Kidney (tissue), 14 donors: ENCODE measurements around the gene TRIP13. TPM values are rescaled to one million over a fixed set of nuclear protein-coding genes. Genes with fewer than 3 reads are reported as not detected.

ENCODE experiments used
- DNase-seq, 5 donors: peaks; one replicate each; pipeline ENCODE4 v3.0.0-alpha.2; 2013 to 2020
- FAIRE-seq: peaks from 2 replicates; lab custom pipeline; 2012; peaks lifted over from hg19 to GRCh38; lab: Jason Lieb, UNC
- H3K27ac ChIP-seq, 2 donors: one replicate each; pipeline ENCODE4 v1.7.0; 2013; ENCODE audit warnings: low read depth in 2 of 2, low read length in 2 of 2, inconsistent platforms in 1 of 2
- H3K27me3 ChIP-seq: one replicate; pipeline ENCODE4 v1.7.1; 2013; ENCODE audit warnings: low read length, inconsistent platforms; ENCODE audit not compliant: control insufficient read depth, insufficient read depth
- H3K36me3 ChIP-seq, 3 donors: one replicate each; pipeline versions ENCODE4 v1.7.0 to v1.7.1; 2013; ENCODE audit warnings: low read length in 3 of 3, control low read depth in 1 of 3, inconsistent platforms in 1 of 3; ENCODE audit not compliant: insufficient read depth in 3 of 3, control insufficient read depth in 2 of 3
- H3K4me1 ChIP-seq, 3 donors: one replicate each; pipeline versions ENCODE4 v1.7.0 to v1.7.1; 2013; ENCODE audit warnings: low read length in 3 of 3, inconsistent platforms in 1 of 3, low read depth in 1 of 3; ENCODE audit not compliant: control insufficient read depth in 2 of 3, insufficient read depth in 2 of 3
- H3K4me3 ChIP-seq, 3 donors: one replicate each; pipeline versions ENCODE4 v1.7.0 to v1.8.1; 2013; ENCODE audit warnings: low read length in 3 of 3, control low read depth in 1 of 3, inconsistent platforms in 1 of 3
- H3K9ac ChIP-seq, 3 donors: one replicate each; pipeline versions ENCODE4 v1.7.0 to v1.7.1; 2013; ENCODE audit warnings: low read length in 3 of 3, control low read depth in 1 of 3, inconsistent platforms in 1 of 3
- H3K9me3 ChIP-seq, 3 donors: one replicate each; pipeline versions ENCODE4 v1.7.0 to v1.7.1; 2013; ENCODE audit warnings: low read length in 3 of 3, control low read depth in 1 of 3, inconsistent platforms in 1 of 3; ENCODE audit not compliant: control insufficient read depth in 2 of 3, insufficient read depth in 1 of 3
- CTCF ChIP-seq: IDR thresholded peaks from 3 replicates; pipeline ENCODE4 v1.5.1; 2012; ENCODE audit warnings: mild to moderate bottlenecking, moderate library complexity, borderline replicate concordance; ENCODE audit not compliant: insufficient read depth; ENCODE audit errors: extremely low read depth
- intact Hi-C: fragments of 100-400 bp; cut with DNase I; formaldehyde crosslinking; loops from one replicate; pipeline ENCODE4 v1.11.1; 2022
- polyA plus RNA-seq: library from polyadenylated mRNA; stranded (reverse); fragments of 350-450 nt; fragmentation: Illumina TruSeq; extraction: RNeasy Lipid Tissue Mini Kit (QIAGEN cat#74804); gene quantifications from one replicate; pipeline ENCODE4 v1.2.3, GENCODE V29; 2014; ENCODE audit warnings: low read depth, low replicate concordance; ENCODE audit not compliant: insufficient read depth
- total RNA-seq: library from RNA; stranded (reverse); fragmentation: NEBNext Ultra II Directional; extraction: Animal tissue kit (Norgen Biotek cat#: 25700); gene quantifications from one replicate; pipeline ENCODE4 v1.2.1, GENCODE V29; 2021
- donor health status: control.
- donor health status: control.
- donor health status: control.
- donor health status: control.
- donor health status: control.
- donor health status: DM: yes; HTN: yes; CAD: no.
- donor health status: Normal renal cell carcinoma (clear cell type).

The TRIP13 gene
- total and polyA plus RNA-seq, 2 donors from 2014 or later, result 0.86 to 1.6 TPM

- no peaks in the 10 kb centered on the region for H3K4me1 ChIP-seq
- no peak overlapping the region for H3K9ac ChIP-seq
- no peak overlapping the region for H3K4me3 ChIP-seq
- no peak overlapping the region for H3K27ac ChIP-seq
- no peak for FAIRE-seq
- no peaks in the 10 kb centered on the region for H3K27me3 ChIP-seq
- peak in 1 of 5 donors; percentile 10 for DNase-seq
- H3K9me3 ChIP-seq, result peaks cover 0 to 8% (median 0%) of the 10 kb centered on the region in 3 donors
- no peak for TF ChIP-seq CTCF
- intact Hi-C loops, result no loop called here
- no peaks in the 10 kb centered on the region for H3K36me3 ChIP-seq
These were observed 54.3 kb downstream of the TRIP13 start for GRCh38 chr5:946720-947625.

GRCh38 chr5:947626-948471 is 55.2 kb downstream of the TRIP13 start:
- intact Hi-C loops, result no loop called here
- Histone ChIP-seq H3K36me3 (no peaks in the 10 kb centered on the region), H3K27me3 (no peaks in the 10 kb centered on the region), H3K27ac (no peak overlapping the region), H3K4me1 (no peaks in the 10 kb centered on the region), H3K4me3 (no peak overlapping the region), H3K9me3 (peaks cover 0 to 8% (median 0%) of the 10 kb centered on the region in 3 donors), H3K9ac (no peak overlapping the region)
- peak in 1 of 5 donors; percentile 8 for DNase-seq
- FAIRE-seq, result no peak
- no peak for TF ChIP-seq CTCF

GRCh38 chr5:948472-949274 is 56.0 kb downstream of the TRIP13 start:
- FAIRE-seq, result no peak

More at GRCh38 chr5:948472-949274, 56.0 kb downstream of the TRIP13 start:
- Histone ChIP-seq H3K9ac (no peak overlapping the region), H3K36me3 (no peaks in the 10 kb centered on the region), H3K27me3 (no peaks in the 10 kb centered on the region), H3K9me3 (peaks cover 0 to 8% (median 0%) of the 10 kb centered on the region in 3 donors), H3K27ac (no peak overlapping the region), H3K4me1 (no peaks in the 10 kb centered on the region), H3K4me3 (no peak overlapping the region)
- intact Hi-C loops, result no loop called here
- TF ChIP-seq CTCF, result no peak
- no peak for DNase-seq
